ENCODE data around the gene CDH16. TPM values are rescaled to one million over a fixed set of nuclear protein-coding genes. Genes with fewer than 3 reads are reported as not detected.

The CDH16 gene
- total and polyA plus RNA-seq, 2 of the 13 experiments (the other 11 are each of a cell fraction or from before 2014, with no cell fraction given): 2.7 to 3.9 TPM

- no peak for TF ChIP-seq RCOR2 (CRISPR knock-in tag; IDR thresholded peaks at IDR 0.05)
- TF ChIP-seq ZFP91 (CRISPR knock-in tag; IDR thresholded peaks at IDR 0.05; ENCODE audit: borderline replicate concordance): peak; percentile 85
- no peak for TF ChIP-seq ZHX2 (IDR thresholded peaks at IDR 0.05; ENCODE audit: low read depth)
- TF ChIP-seq ZHX2 (CRISPR knock-in tag; IDR thresholded peaks at IDR 0.05; ENCODE audit: borderline replicate concordance): no peak
- no peak for TF ChIP-seq ZNF224 (CRISPR knock-in tag; IDR thresholded peaks at IDR 0.05)
- TF ChIP-seq FOXK2 (IDR thresholded peaks at IDR 0.05): no peak
- TF ChIP-seq NCOA1 (CRISPR knock-in tag; IDR thresholded peaks at IDR 0.05): 0 out of 2 replicates have a peak, but pooled peaks have one; percentile 36
- no peak for TF ChIP-seq FOXK1 (CRISPR knock-in tag; IDR thresholded peaks at IDR 0.05; ENCODE audit: borderline replicate concordance, low read depth)
- peak; percentile 60; the same call in 1 of the 2 replicates for TF ChIP-seq ZNF777 (CRISPR knock-in tag; IDR thresholded peaks at IDR 0.05)
- peak; percentile 66; the same call in 1 of the 2 replicates for TF ChIP-seq POGK (CRISPR knock-in tag; conservative IDR thresholded peaks at IDR 0.05)
- no peak for TF ChIP-seq PAF1 (CRISPR knock-in tag; IDR thresholded peaks at IDR 0.05)
- no peak for TF ChIP-seq MZF1 (CRISPR knock-in tag; IDR thresholded peaks at IDR 0.05; ENCODE audit: borderline replicate concordance)
- TF ChIP-seq SOX6 (IDR thresholded peaks at IDR 0.05): no peak
- TF ChIP-seq SOX6 (CRISPR knock-in tag; IDR thresholded peaks at IDR 0.05): peak; percentile 66
- TF ChIP-seq MEIS2 (CRISPR knock-in tag; IDR thresholded peaks at IDR 0.05): peak; percentile 85; the same call in 1 of the 2 replicates
- TF ChIP-seq ZBTB38 (CRISPR knock-in tag; IDR thresholded peaks at IDR 0.05): peak; percentile 79
- no peak; the same call in 1 of the 2 replicates for TF ChIP-seq ZNF280D (CRISPR knock-in tag; IDR thresholded peaks at IDR 0.05)
- TF ChIP-seq KAT2B (IDR thresholded peaks at IDR 0.05; ENCODE audit: borderline replicate concordance, low read depth, low read length): no peak
Observed at GRCh38 chr16:66872943-66873684, 45.6 kb downstream of the CDH16 start (continued).

All from HepG2 (cell line).